Fibroblast of villous mesenchyme (primary cell): ENCODE results near the gene HK2. TPM values are rescaled to one million over a fixed set of nuclear protein-coding genes. Genes with fewer than 3 reads are reported as not detected.

Experiments used
- DNase-seq: peaks from one replicate; pipeline ENCODE4 v3.0.0-alpha.2; 2010; ENCODE audit warnings: low read depth
- H3K4me3 ChIP-seq: 2 replicates; pipeline ENCODE4 v1.5.1; 2011; ENCODE audit warnings: low read depth, mild to moderate bottlenecking, low read length
- total RNA-seq: library from RNA; depleted of rRNA; stranded (reverse); fragments of >200 nt; gene quantifications from 2 replicates; pipeline ENCODE4 v1.2.3, GENCODE V29; 2012
- TF ChIP-seq, protein P1 (sequence below): IDR thresholded peaks from 2 replicates; pipeline ENCODE4 v1.5.1; 2012; ENCODE audit warnings: low read depth, mild to moderate bottlenecking, low read length; ENCODE audit not compliant: insufficient read depth

The HK2 gene
- total RNA-seq, 1 donor, result 15.1 TPM

DNA sequence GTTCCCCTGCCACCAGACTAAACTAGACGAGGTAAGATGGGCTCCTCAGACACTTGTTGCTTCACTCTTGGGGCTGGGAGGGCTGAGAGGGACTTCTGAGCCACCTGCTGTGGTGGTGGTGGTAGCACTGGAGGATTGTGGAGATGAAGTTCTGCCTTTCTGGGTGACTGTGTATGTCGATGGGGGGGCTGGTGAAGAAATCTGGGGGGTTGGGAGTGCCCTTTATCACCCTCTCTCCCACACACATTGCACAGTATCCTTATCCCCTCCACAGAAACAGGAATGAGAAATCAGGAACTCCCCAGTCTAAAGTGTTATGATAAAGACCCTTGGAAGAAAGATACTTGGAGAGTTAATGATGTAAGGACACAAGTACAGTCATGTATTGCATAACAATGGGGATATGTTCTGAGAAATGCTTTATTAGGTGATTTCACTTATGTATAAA is 38.5 kb downstream of the HK2 start:
- DNase-seq, result peak; percentile 58
- no peak overlapping the region for H3K4me3 ChIP-seq
- TF ChIP-seq, protein P1, sequence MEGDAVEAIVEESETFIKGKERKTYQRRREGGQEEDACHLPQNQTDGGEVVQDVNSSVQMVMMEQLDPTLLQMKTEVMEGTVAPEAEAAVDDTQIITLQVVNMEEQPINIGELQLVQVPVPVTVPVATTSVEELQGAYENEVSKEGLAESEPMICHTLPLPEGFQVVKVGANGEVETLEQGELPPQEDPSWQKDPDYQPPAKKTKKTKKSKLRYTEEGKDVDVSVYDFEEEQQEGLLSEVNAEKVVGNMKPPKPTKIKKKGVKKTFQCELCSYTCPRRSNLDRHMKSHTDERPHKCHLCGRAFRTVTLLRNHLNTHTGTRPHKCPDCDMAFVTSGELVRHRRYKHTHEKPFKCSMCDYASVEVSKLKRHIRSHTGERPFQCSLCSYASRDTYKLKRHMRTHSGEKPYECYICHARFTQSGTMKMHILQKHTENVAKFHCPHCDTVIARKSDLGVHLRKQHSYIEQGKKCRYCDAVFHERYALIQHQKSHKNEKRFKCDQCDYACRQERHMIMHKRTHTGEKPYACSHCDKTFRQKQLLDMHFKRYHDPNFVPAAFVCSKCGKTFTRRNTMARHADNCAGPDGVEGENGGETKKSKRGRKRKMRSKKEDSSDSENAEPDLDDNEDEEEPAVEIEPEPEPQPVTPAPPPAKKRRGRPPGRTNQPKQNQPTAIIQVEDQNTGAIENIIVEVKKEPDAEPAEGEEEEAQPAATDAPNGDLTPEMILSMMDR, result no peak

DNA sequence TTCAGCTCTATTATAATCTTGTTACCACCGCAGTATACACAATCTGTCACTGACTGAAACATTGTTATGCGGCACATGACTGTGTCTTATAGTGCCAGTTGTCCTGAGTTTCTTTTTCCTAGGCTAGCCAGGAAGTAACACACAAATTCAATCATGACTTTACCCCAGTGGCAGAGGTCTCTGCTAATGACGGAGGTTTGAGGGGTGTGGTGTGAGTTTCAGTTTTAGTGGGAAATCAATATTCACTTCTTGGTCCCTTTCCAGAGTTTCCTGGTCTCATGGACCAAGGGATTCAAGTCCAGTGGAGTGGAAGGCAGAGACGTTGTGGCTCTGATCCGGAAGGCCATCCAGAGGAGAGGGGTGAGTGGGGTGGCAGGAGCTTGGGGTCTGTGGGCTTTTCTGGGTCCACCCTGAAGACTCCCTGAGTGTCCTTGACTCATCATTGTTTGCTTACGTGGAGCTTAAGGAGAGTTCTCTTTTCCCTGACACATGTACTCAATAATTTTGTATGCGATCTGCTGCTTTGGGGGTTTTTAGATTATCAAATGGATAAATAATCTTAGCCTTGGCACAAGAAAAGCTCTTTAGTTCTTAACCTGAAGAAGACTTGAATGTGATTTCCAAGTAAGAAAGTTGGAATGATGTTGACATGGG is 39.2 kb downstream of the HK2 start:
- no peak for DNase-seq
- TF ChIP-seq, protein P1, result no peak
- H3K4me3 ChIP-seq, result no peak overlapping the region

DNA sequence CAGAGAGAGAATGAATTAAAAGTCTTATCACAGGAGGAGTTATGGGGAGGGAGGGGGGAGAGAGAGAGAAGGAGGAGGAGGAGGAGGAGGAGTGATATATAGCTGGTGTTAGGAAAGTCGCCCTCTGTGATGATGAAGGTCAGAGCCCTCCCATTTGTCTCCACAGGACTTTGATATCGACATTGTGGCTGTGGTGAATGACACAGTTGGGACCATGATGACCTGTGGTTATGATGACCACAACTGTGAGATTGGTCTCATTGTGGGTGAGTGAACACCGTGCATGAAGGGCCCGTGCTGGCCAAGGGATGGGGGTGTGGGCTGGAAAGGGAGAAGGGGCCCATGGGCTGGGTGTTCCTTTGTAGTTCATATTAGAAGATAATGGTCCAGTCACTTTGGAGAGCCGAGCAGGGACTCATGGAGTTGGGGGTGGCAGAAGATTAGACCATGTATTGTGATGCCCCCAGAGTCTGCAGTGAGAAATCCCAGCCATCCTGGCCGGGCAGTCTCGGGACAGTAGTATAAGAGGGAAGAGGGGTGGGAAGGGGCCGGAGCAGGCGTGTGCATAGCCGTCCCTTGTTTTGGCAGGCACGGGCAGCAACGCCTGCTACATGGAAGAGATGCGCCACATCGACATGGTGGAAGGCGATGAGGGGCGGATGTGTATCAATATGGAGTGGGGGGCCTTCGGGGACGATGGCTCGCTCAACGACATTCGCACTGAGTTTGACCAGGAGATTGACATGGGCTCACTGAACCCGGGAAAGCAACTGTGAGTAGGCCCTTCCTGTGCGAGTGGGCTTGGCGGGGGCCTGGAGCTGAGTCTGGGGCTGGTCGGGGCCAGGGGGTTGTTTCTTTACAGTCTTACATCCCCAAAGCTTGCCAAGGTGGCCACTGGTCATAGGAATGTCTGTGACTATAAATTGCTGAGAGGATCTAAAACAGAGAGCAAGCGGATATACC is 40.0 kb downstream of the HK2 start:
- no peak for DNase-seq
- H3K4me3 ChIP-seq, result no peak overlapping the region
- TF ChIP-seq, protein P1, result no peak

DNA sequence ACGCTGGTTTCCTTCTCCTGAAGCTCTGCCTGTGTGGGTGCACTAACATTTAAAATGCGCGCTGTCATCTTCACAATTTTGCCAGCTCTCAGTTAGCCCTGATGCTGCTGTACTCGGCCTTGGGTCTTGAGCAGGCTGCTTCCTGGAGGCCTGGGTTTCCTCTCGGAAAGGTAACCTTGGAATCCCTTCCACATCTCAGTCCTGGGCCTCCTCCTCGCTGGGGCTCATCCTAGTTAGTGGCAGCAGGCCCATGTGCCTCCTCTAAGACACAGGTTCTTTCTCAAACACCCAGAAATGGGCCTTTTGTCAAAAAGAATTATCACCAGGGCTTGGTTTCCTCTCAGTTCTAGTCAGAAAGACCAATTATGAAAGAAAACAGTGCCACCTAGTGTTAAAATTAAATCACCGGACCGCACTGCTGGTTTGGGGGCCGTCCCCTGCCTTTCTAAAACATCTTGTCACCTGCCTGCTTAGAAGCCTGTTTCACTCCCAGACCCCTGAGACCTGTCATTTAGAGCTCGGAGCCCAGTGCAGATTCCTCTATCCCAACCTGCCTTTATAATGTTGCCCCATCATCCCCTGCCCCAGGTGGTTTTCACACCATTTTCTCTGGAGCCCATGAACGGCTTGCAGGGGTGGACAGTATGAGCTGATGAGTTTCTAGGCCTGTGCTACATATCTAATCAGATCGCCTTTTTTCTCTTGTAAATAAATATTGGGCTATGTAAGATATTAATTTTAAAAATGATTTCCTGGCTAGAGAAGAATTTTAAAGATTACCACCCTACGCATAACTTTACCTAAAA is 42.4 kb downstream of the HK2 start:
- TF ChIP-seq, protein P1, result peak; percentile 61
- DNase-seq, result peak; percentile 81
- H3K4me3 ChIP-seq, result no peak overlapping the region

DNA sequence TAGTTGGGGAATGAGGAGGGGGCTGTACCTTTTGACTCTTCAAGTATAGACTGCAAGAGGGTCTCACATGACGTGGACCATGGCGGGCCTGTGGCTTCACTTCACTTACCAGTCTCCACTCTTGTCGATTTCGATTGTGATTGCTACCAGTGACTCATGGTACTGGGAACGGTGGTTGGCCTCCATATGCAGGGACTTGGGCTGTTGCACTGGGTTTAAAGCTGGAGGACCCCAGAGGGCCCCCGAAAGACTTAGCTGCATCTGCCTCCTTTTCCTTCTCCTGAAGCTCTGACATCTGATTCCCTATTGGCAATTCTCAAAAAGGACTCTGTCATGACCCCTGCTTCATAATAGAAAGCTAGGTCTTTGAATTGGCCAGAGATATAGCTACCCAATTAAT is 43.4 kb downstream of the HK2 start:
- H3K4me3 ChIP-seq, result no peak overlapping the region
- TF ChIP-seq, protein P1, result no peak
- no peak for DNase-seq

DNA sequence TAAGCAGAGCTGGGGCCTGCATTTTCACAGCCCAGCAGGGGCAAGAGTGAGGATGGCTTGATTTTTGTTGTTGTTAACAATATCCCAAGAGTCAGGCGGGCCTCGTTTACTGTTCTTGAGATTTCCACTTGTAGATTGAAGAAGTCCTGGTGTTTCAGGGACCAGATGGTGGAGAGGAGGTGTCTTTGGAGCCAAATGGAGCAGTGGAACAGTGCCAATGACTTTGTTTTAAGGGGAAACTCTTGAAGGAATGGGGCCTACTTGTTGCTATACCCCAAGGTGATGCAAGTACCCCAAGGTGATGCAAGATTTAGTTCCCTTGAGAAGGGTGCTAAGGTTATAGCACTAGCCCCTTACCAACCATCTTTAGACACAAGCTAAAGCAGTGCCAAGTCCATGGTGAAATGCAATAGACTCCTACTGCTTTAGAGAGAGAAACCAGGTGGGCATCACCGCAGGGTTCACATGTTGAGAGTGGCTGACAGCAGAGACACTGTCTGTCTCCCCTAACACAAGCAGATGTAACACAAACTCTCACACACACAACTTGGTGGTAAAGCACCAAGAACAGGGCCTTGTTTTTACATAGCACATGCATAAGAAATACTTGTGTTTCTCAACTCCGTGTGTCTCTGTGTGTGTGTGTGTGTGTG is 44.0 kb downstream of the HK2 start:
- DNase-seq, result no peak
- no peak overlapping the region for H3K4me3 ChIP-seq
- TF ChIP-seq, protein P1, result no peak
